GM18858 (cell line): ENCODE results near the gene ZBTB46.

Source experiments
- ATAC-seq: cut with Tn5 transposase; IDR thresholded peaks from one replicate; pipeline ENCODE4 v1.9.1; 2021; ENCODE audit not compliant: unreplicated experiment

ZBTB46 gene

GRCh38 chr20:63748070-63748933 lies 82.8 kb downstream of the ZBTB46 start:
- ATAC-seq, result no peak

- no peak for ATAC-seq
These were observed 83.4 kb downstream of the ZBTB46 start for GRCh38 chr20:63747622-63748069.

- no peak for ATAC-seq
These were observed 84.2 kb downstream of the ZBTB46 start for GRCh38 chr20:63746751-63747315.

- ATAC-seq, result no peak
These were observed 84.9 kb downstream of the ZBTB46 start for GRCh38 chr20:63745961-63746731.

- no peak for ATAC-seq
These were observed 85.6 kb downstream of the ZBTB46 start for GRCh38 chr20:63745424-63745805.

GRCh38 chr20:63744574-63745423 lies 86.3 kb downstream of the ZBTB46 start:
- no peak for ATAC-seq

GRCh38 chr20:63744158-63744557 lies 86.9 kb downstream of the ZBTB46 start:
- ATAC-seq, result no peak

GRCh38 chr20:63743210-63743970 lies 87.7 kb downstream of the ZBTB46 start:
- no peak for ATAC-seq

- ATAC-seq, result no peak
These were observed 88.6 kb downstream of the ZBTB46 start for GRCh38 chr20:63742381-63743024.

GRCh38 chr20:63741676-63742380 lies 89.2 kb downstream of the ZBTB46 start:
- ATAC-seq, result no peak

GRCh38 chr20:63741354-63741675 lies 89.7 kb downstream of the ZBTB46 start:
- no peak for ATAC-seq

GRCh38 chr20:63740627-63741353 lies 90.3 kb downstream of the ZBTB46 start:
- no peak for ATAC-seq

GRCh38 chr20:63740070-63740626 lies 90.9 kb downstream of the ZBTB46 start:
- no peak for ATAC-seq

GRCh38 chr20:63739130-63740069 lies 91.7 kb downstream of the ZBTB46 start, which contains the start of gene SLC2A4RG:
TSS of gene SLC2A4RG (plus strand) at chr20:63739776. CDS start at chr20:63739913, 137 bp downstream.
- no peak for ATAC-seq

- ATAC-seq, result no peak
These were observed 92.4 kb downstream of the ZBTB46 start for GRCh38 chr20:63738687-63739129.

- no peak for ATAC-seq
These were observed 92.9 kb downstream of the ZBTB46 start for GRCh38 chr20:63737945-63738686.
